Stimulated activated naive CD8-positive, alpha-beta T cell treated with anti-CD3 and anti-CD28 coated beads, Interleukin-15, amount 100 ng/mL, for 72 hours (primary cell): ENCODE measurements around the gene ZNF717.
"Not testable (repeated sequence)": the region's sequence is repeated elsewhere in the genome, so short reads cannot be mapped to it uniquely, and the experiment has no call there.

Experiments
- ATAC-seq: fragments of 150-1000 bp; cut with Tn5 transposase; 2 replicates; pipeline ENCODE4 v1.10.0; 2021; ENCODE audit warnings: mild to moderate bottlenecking, moderate library complexity
- DNase-seq, 2 donors: peaks; one replicate each; pipeline ENCODE4 v3.0.0; 2021 to 2022
- H3K27ac Mint-ChIP-seq, 2 donors: one replicate each; pipeline ENCODE4 v1.8.0; 2022; ENCODE audit warnings: mild to moderate bottlenecking in 2 of 2, mixed read lengths in 2 of 2, moderate library complexity in 2 of 2
- H3K27me3 Mint-ChIP-seq: one replicate; pipeline ENCODE4 v1.8.0; 2022; ENCODE audit warnings: mixed read lengths
- H3K4me1 Mint-ChIP-seq: one replicate; pipeline ENCODE4 v1.8.0; 2022; ENCODE audit warnings: mild to moderate bottlenecking, mixed read lengths
- H3K4me3 Mint-ChIP-seq, 2 donors: one replicate each; pipeline ENCODE4 v1.8.0; 2022; ENCODE audit warnings: mild to moderate bottlenecking in 2 of 2, mixed read lengths in 2 of 2, moderate library complexity in 1 of 2
- H3K9me3 Mint-ChIP-seq, 2 donors: one replicate each; pipeline ENCODE4 v1.8.0; 2022; ENCODE audit warnings: mixed read lengths in 2 of 2

The ZNF717 gene

DNA sequence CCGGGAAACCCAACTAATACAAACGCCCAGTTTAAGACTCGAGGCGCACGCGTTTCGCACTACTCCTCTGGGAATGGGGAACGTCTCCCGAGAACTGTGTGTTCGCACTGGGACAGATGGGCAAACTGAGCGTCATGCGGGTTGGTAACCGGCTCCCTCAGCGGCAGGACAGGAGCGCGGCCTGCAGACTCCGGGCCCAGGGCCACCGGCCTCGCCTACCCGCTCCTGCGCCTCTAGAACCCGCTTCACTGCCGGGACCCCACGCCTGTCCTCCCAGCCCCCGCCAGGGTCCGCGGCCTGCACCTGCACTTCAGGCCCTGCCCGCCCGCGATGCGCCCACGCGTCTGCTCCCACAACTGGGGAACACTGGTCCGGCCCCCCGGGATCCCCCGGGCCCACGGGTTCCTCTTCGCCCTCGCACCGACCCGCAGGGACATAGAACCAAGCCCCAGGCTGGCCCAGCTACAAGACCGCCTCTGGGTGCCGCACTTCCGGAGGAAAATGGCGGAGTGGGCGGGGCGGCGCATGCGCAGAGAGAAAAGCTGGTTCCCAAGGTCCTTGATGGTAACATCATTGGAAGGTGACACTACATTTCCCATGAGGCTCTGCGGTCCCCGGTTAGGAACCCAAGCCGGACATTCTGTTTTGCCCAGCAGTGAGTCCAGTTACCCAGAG is at the start of gene ZNF717:
ZNF717 (minus strand) TSS at position 469 of the 675 bp plus-strand sequence. CDS start 2,187 bp downstream, outside the sequence.
- ATAC-seq: peak; percentile 49
- Mint-ChIP-seq H3K9me3 (peaks cover 38 to 40% of the 10 kb centered on the region in 2 donors), H3K27me3 (peaks cover 14% of the 10 kb centered on the region), H3K4me1 (peaks cover 12% of the 10 kb centered on the region), H3K4me3 (peak within 1 kb of the TSS; percentile 88 to 95), H3K27ac (peak within 1 kb of the TSS; percentile 95 to 99)
- peak; percentile 94 to 96 for DNase-seq

DNA sequence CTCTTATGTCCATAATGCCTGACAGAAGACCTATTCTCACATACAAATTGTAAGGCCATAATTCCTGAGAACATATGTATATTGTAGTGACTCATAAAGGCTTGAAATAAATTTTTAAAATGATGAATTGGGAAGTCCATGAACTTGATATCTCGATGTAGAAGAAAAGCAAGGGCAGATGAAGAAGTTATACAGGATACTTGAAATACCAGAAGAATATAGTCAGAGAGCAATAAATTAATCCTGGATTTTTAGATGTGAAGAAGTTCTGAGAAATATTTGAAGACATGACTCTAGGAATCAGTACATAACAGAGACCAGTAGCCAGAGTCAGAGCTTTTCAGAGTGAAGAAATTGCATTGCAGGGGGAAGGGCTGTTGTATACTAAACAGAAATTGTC is 45.7 kb upstream of the ZNF717 start:
- not testable (repeated sequence) for H3K4me1 Mint-ChIP-seq, H3K4me3 Mint-ChIP-seq, ATAC-seq, H3K27ac Mint-ChIP-seq, DNase-seq, H3K27me3 Mint-ChIP-seq
- H3K9me3 Mint-ChIP-seq: peaks cover 15 to 21% of the 10 kb centered on the region in 2 donors

DNA sequence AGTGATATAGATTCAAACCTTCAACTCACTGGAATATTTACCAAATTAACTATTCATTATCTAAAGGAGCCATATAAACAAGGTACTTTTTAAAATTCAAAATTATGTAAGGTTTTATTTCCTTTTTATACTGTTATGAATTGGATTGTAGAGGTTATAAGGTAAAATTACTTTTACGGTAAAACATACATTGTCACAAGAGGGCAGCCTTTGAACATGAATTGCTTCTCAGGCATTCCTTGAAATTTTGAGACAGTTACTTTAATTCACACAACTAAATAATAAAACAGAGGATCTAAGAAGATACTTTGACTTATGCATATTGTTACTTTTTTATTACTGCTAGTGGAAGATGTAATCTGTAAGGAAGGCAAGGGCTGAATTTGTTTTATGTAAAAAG is 32.7 kb upstream of the ZNF717 start:
- H3K27ac Mint-ChIP-seq, H3K27me3 Mint-ChIP-seq, ATAC-seq, H3K4me3 Mint-ChIP-seq, H3K4me1 Mint-ChIP-seq, DNase-seq, H3K9me3 Mint-ChIP-seq: not testable (repeated sequence)

DNA sequence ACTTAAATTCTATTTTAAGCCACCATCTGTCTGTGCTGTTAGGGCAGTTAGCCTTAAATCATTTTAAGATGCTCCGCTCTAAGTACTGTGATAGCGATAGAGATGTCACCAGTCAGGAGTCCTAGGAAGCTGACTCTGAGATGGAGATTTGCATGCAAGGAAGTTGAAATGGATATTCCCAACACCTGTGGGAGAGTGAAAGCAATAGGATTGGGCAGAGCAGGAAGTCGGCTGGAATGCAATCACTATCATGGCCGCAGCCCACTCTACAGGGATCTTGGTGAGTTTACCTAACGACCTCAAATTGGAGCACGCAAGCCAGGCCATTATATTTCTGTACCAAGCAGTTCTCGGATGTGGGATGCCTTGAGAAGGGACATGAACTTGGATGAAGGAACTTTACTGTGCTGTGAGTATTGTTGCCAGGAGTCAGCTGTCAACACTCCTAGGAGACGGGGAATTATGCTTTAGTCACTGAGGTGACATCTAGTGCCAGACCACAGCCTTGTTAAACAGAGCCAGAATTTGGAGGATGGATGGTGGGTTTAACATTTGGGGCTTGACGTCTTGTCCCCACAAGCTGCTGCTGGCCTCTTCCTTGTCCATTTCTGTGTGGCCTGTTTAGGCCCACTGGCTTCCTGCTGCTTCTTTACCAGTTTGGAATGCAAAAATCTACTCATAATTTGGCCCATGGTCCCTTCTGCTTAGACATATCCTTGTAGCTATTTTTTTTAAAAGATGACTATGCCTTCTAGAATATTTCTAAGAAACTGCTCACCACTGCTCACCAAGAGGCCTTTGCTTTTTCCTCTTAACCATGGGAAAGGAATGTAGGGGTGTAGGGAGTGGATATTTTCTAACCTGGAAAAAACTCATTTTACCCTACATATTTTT is 31.2 kb upstream of the ZNF717 start:
- not testable (repeated sequence) for H3K27me3 Mint-ChIP-seq, DNase-seq, H3K9me3 Mint-ChIP-seq, H3K27ac Mint-ChIP-seq, H3K4me3 Mint-ChIP-seq, H3K4me1 Mint-ChIP-seq, ATAC-seq

DNA sequence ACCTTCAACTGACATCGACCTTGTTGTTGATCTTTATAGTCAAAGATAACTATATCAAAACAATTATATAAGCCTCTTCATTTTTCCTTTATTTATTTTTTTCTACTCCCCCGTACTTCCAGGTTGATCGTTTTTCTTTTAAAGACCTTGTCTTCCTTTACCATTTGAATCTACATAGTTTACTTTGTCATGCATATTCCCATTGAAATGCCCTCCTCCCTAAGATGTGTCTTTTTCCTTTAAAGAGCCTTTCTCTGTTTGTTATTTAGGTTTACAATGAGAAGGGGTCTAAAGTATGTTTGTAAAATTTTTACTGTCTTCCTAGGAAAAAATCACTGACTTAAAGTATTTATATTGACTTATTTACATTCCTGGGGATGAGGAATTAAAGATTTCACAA is 29.4 kb upstream of the ZNF717 start:
- Mint-ChIP-seq H3K9me3 (peaks cover 0 to 12% of the 10 kb centered on the region in 2 donors), H3K27me3 (no peaks in the 10 kb centered on the region), H3K4me3 (no peak overlapping the region), H3K27ac (no peak overlapping the region), H3K4me1 (no peaks in the 10 kb centered on the region)
- DNase-seq (no peak), ATAC-seq (no peak)

DNA sequence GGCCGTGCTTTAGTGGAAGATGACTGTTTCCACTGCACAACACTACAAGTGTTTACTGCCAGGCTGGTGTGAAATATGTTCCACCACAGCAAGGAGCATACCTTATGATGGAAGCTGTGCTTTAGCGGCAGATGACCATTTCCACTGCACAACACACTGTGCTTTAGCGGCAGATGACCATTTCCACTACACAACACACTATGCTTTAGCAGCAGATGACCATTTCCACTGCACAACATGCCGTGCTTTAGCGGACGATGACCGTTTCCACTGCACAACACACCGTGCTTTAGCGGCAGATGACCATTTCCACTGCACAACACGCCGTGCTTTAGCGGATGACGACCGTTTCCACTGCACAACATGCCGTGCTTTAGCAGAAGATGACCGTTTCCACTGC is 2.8 kb downstream of the ZNF717 start:
- no peaks in the 10 kb centered on the region for H3K27me3 Mint-ChIP-seq
- H3K4me3 Mint-ChIP-seq: no peak overlapping the region
- no peak overlapping the region for H3K27ac Mint-ChIP-seq
- ATAC-seq: no peak
- peaks cover 12% of the 10 kb centered on the region for H3K4me1 Mint-ChIP-seq
- no peak for DNase-seq
- H3K9me3 Mint-ChIP-seq: peaks cover 56 to 57% of the 10 kb centered on the region in 2 donors

DNA sequence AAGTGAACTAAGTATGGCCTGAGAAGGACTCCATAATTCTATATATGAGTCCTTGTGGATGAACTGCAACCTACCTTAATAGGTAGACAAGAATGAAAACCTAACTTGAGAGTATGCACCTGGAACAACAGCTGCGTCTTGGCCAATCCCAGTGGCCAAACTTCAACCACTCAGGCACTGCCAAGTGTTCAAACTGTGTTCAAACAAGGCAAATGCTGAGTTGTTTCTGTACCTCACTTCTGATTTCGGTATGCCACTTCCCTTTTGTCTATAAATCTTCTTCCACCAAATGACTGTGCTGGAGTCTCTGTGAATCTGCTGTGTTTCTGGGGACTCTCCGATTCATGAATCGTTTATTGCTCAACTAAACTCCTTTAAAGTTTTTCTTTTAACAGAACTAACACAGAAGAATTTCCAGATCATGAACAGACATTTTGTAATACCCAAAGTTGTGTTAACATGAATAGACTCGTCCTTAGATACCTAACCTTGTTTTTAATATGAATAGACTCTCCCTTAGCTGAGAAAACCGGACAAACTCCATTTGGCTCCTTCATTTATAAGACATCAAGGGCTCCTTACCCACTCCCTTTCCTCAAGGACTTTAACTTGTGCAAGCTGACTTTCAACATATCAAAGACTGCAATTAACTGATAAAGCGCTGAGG is 4.1 kb downstream of the ZNF717 start:
- peaks cover 50 to 52% of the 10 kb centered on the region in 2 donors for H3K9me3 Mint-ChIP-seq
- peak overlapping the region in 1 of 2 donors; percentile 6 for H3K27ac Mint-ChIP-seq
- no peak overlapping the region for H3K4me3 Mint-ChIP-seq
- DNase-seq (peak in 1 of 2 donors; percentile 47), ATAC-seq (no peak)
- peaks cover 12% of the 10 kb centered on the region for H3K4me1 Mint-ChIP-seq
- H3K27me3 Mint-ChIP-seq: no peaks in the 10 kb centered on the region

DNA sequence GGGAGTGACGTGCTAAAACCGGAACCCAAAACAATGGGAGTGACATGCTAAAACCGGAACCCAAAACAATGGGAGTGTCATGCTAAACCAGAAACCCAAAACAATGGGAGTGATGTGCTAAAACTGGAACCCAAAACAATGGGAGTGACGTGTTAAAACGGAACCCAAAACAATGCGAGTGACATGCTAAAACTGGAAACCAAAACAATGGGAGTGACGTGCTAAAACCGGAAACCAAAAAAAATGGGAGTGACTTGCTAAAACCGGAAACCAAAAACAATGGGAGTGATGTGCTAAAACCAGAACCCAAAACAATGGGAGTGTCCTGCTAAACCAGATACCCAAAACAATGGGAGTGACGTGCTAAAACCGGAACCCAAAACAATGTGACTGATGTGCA is 7.6 kb downstream of the ZNF717 start:
- not testable (repeated sequence) for H3K27ac Mint-ChIP-seq, H3K4me3 Mint-ChIP-seq, DNase-seq, H3K27me3 Mint-ChIP-seq, ATAC-seq, H3K4me1 Mint-ChIP-seq
- peaks cover 40 to 44% of the 10 kb centered on the region in 2 donors for H3K9me3 Mint-ChIP-seq

DNA sequence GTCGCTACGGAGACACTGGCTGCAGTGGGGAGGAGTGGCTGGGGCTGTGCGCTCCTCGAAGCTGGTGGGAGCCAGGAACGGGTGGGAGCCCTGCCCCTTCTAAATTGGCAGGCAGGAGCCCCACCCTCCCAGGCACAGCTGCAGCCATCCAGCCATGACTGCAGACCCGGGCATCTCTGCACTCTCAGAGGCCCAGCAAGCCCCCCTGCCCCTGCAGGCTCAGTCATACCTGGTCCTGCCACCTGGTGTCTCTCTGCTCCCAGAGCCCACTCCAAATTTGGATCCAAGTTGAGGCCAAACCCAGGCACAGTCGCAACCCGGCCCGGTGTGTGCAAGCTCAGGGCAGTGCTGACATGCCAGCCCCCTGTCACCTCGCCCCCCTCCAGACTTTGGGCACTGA is 13.7 kb downstream of the ZNF717 start:
- H3K27ac Mint-ChIP-seq, DNase-seq, H3K27me3 Mint-ChIP-seq, H3K4me3 Mint-ChIP-seq, ATAC-seq, H3K4me1 Mint-ChIP-seq: not testable (repeated sequence)
- H3K9me3 Mint-ChIP-seq: peaks cover 5 to 32% of the 10 kb centered on the region in 2 donors

DNA sequence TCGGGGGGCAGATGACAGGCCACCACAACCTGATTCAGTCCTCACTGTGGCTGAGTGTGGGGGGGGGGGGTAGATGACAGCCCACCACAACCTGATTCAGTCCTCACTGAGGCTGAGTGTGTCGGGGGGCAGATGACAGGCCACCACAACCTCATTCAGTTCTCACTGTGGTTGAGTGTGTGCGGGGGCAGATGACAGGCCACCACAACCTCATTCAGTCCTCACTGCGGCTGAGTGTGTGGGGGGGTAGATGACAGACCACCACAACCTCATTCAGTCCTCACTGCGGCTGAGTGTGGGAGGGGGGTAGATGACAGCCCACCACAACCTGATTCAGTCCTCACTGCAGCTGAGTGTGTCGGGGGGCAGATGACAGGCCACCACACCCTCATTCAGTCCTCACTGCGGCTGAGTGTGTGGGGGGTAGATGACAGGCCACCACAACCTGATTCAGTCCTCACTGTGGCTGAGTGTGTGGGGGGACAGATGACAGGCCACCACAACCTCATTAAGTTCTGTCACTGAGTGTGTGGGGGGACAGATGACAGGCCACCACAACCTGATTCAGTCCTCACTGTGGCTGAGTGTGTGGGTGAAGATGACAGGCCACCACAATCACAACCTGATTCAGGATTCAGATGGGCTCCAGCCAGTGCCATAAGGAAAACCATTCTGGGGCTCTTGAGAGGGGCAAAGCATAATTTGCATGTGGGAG is 16.9 kb downstream of the ZNF717 start:
- Mint-ChIP-seq H3K4me1 (peaks cover 8% of the 10 kb centered on the region), H3K27me3 (no peaks in the 10 kb centered on the region), H3K27ac (no peak overlapping the region), H3K4me3 (no peak overlapping the region), H3K9me3 (peaks cover 19 to 56% of the 10 kb centered on the region in 2 donors)
- ATAC-seq (no peak), DNase-seq (no peak)

DNA sequence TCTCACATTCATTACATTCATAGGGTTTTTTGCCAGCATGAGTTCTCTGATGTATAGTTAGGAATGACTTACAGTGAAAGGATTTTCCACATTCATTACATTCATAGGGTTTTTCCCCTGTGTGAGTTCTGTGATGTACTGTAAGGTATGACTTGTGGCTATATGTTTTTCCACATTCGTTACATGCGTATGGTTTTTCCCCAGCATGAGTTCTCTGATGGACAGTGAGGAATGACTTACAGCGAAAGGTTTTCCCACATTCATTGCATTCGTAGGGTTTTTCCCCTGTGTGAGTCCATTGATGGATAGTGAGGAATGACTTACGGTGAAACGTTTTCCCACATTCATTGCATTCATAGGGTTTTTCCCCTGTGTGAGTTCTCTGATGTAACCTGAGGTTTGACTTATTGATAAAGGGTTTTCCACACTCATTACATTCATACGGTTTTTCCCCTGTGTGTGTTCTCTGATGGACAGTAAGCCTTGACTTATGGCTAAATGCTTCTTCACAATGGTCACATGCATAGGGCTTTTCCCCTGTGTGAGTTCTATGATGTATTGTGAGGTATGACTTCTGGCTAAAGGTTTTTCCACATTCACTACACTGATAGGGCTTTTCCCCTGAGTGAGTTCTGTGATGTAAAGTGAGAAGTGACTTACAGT is 47.4 kb downstream of the ZNF717 start:
- ATAC-seq (no peak), DNase-seq (no peak)
- H3K4me1 Mint-ChIP-seq: no peaks in the 10 kb centered on the region
- peaks cover 40 to 45% of the 10 kb centered on the region in 2 donors for H3K9me3 Mint-ChIP-seq
- no peaks in the 10 kb centered on the region for H3K27me3 Mint-ChIP-seq
- no peak overlapping the region for H3K4me3 Mint-ChIP-seq
- no peak overlapping the region for H3K27ac Mint-ChIP-seq

DNA sequence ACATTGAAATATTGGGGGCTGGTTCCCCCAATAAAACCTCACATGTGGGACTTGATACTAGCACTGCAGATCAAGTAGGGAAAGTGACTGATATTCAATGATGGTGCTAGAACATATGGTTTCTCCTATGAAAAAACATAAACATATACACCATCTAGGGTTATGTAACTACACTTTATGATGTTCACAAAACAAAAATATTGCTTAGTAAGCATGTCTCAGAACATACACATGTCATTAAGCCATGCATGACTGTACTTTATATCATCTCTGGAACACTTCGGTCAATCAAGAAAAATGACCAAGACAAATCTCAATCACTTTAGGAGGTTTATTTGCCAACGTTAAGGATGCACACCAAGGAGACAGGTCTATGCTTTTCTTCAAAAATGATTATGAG is 57.4 kb downstream of the ZNF717 start:
- Mint-ChIP-seq H3K4me3 (no peak overlapping the region), H3K27me3 (no peaks in the 10 kb centered on the region), H3K4me1 (no peaks in the 10 kb centered on the region), H3K27ac (no peak overlapping the region), H3K9me3 (peaks cover 69 to 76% of the 10 kb centered on the region in 2 donors)
- ATAC-seq: no peak
- DNase-seq: no peak

DNA sequence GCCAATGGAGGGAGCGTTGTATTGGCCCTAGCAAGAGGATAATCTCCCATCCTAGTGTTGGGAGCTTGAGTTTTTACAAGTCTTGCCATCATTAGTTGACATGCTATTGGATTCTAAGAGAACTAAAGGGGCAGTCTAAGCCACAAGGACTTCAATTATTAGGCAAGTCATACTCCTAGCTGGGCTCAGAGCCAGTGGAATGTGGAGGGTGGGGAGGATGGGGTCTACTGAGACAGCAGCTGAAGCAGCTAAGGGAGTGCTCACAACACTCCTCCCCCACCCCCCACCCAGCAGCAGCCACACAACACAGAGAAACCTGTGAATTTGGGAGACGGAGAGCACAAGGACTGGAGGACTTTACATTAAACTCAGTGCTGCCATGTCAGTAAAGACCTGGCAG is 93.3 kb downstream of the ZNF717 start:
- Mint-ChIP-seq H3K4me3 (no peak overlapping the region), H3K27ac (no peak overlapping the region), H3K27me3 (no peaks in the 10 kb centered on the region), H3K4me1 (no peaks in the 10 kb centered on the region), H3K9me3 (peaks cover 29 to 50% of the 10 kb centered on the region in 2 donors)
- ATAC-seq: no peak
- no peak for DNase-seq

DNA sequence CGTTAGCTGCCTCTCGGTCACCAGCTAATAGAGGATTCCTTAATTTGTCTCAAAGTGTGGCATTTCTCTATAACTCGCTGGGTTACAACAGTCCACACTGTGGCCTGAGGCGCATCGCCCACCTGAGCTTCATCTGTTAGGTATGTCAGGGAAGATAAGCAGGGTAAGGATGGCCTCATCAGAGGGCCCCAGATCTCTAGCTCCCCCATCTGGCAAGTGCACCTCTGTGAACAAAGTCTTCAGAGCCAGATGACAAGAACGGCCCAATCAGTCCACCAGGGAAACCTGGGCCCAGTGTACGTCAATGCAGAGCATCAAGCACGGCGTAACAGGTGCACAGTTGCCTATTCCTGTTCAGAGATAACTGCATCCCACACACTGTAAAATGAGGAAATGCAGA is 98.0 kb downstream of the ZNF717 start:
- no peak for ATAC-seq

More for the DNA sequence above, 98.0 kb downstream of the ZNF717 start:
- no peaks in the 10 kb centered on the region for H3K27me3 Mint-ChIP-seq
- no peak overlapping the region for H3K4me3 Mint-ChIP-seq
- DNase-seq: no peak
- H3K4me1 Mint-ChIP-seq: no peaks in the 10 kb centered on the region
- H3K9me3 Mint-ChIP-seq: peaks cover 38 to 53% of the 10 kb centered on the region in 2 donors
- no peak overlapping the region for H3K27ac Mint-ChIP-seq
